DND-41 (cell line): ENCODE data around the gene A4GNT.

Experiments used
- ATAC-seq: fragments of 200-7000 bp; cut with Tn5 transposase; 3 replicates; pipeline ENCODE4 v1.9.1; 2021; ENCODE audit warnings: low read depth; ENCODE audit not compliant: insufficient read depth
- DNase-seq: peaks from one replicate; pipeline ENCODE4 v3.0.0-alpha.2; 2020
- H2AFZ ChIP-seq: 2 replicates; pipeline ENCODE4 v1.6.0; 2012; ENCODE audit warnings: low read depth, low read length
- H3K27ac ChIP-seq: 2 replicates; pipeline ENCODE4 v1.5.1; 2012; ENCODE audit warnings: low read length, inconsistent platforms
- H3K27me3 ChIP-seq: fragments of 200-600 bp; sonication (generic); 2 replicates; pipeline ENCODE4 v1.6.0; 2012; ENCODE audit warnings: low read length, mild to moderate bottlenecking, inconsistent platforms; ENCODE audit not compliant: insufficient read depth, poor library complexity
- H3K36me3 ChIP-seq: 2 replicates; pipeline ENCODE4 v1.5.1; 2012; ENCODE audit warnings: low read length, inconsistent platforms; ENCODE audit not compliant: insufficient read depth
- H3K4me1 ChIP-seq: 2 replicates; pipeline ENCODE4 v1.5.1; 2012; ENCODE audit warnings: mild to moderate bottlenecking, low read length; ENCODE audit not compliant: insufficient read depth
- H3K4me2 ChIP-seq: 2 replicates; pipeline ENCODE4 v1.6.0; 2012; ENCODE audit warnings: mild to moderate bottlenecking, moderate library complexity, low read length, inconsistent platforms; ENCODE audit not compliant: insufficient read depth
- H3K4me3 ChIP-seq, 2 experiments: fragments of 200-600 bp in 1 of 2; shearing (Covaris generic) in 1 of 2; 2 replicates each; pipeline ENCODE4 v1.5.1; 2012 to 2016; ENCODE audit warnings: inconsistent platforms in 2 of 2, low read length in 2 of 2, mild to moderate bottlenecking in 2 of 2, low read depth in 1 of 2, moderate library complexity in 1 of 2
- H3K79me2 ChIP-seq: 2 replicates; pipeline ENCODE4 v1.6.0; 2012; ENCODE audit warnings: low read length, inconsistent platforms; ENCODE audit not compliant: insufficient read depth
- H3K9ac ChIP-seq: 2 replicates; pipeline ENCODE4 v1.6.0; 2012; ENCODE audit warnings: low read depth, mild to moderate bottlenecking, inconsistent platforms, low read length, moderate library complexity
- H3K9me3 ChIP-seq: 2 replicates; pipeline ENCODE4 v1.5.1; 2012; ENCODE audit warnings: low read length, moderate library complexity, mild to moderate bottlenecking, inconsistent platforms; ENCODE audit not compliant: insufficient read depth, severe bottlenecking
- H4K20me1 ChIP-seq: 2 replicates; pipeline ENCODE4 v1.6.0; 2012; ENCODE audit warnings: low read length; ENCODE audit not compliant: insufficient read depth
- CTCF ChIP-seq: IDR thresholded peaks from 2 replicates; pipeline ENCODE4 v1.5.1; 2012; ENCODE audit warnings: borderline replicate concordance, low read length, moderate library complexity, mild to moderate bottlenecking; ENCODE audit not compliant: poor library complexity, severe bottlenecking; ENCODE audit errors: extremely low read depth
- EZH2 ChIP-seq: IDR thresholded peaks from 3 replicates; pipeline ENCODE4 v1.6.1; 2012; ENCODE audit warnings: borderline replicate concordance, low read depth, mild to moderate bottlenecking, moderate library complexity, low read length, inconsistent platforms; ENCODE audit not compliant: severe bottlenecking

Gene A4GNT

DNA sequence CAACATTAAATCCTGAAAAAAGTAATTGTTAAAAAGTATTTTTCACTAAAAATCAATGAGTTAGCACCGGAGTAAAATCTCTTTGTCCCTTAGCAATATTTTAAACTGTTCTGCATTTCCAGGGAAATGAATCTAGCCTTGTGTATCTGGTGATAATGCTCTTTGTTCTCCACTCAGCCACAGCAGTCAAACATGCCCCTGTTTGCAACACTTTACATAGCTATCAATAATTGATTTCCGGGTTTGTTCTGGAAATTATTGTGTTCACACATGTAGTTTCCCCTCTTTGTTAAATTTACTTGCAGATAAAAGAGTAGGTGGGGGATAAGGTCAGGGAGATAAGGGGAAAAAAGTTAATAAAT lies 3.6 kb upstream of the A4GNT start:
- Histone ChIP-seq H2AFZ (no peak overlapping the region), H3K9ac (no peak overlapping the region), H3K4me2 (no peak overlapping the region), H3K4me1 (no peaks in the 10 kb centered on the region), H3K36me3 (no peaks in the 10 kb centered on the region), H3K4me3 (no peak overlapping the region), H3K27me3 (peaks cover 35% of the 10 kb centered on the region), H3K79me2 (no peaks in the 10 kb centered on the region), H3K9me3 (no peaks in the 10 kb centered on the region), H3K27ac (no peak overlapping the region), H4K20me1 (no peaks in the 10 kb centered on the region)
- TF ChIP-seq EZH2, result no peak
- TF ChIP-seq CTCF, result no peak
- no peak for DNase-seq
- ATAC-seq, result no peak

GRCh38 chr3:138135146-138135832 lies 3.1 kb upstream of the A4GNT start:
- H3K4me3 ChIP-seq, result no peak overlapping the region
- no peaks in the 10 kb centered on the region for H3K4me1 ChIP-seq
- H3K27ac ChIP-seq, result no peak overlapping the region
- TF ChIP-seq CTCF, result no peak
- TF ChIP-seq EZH2, result no peak
- no peak overlapping the region for H3K4me2 ChIP-seq
- no peak overlapping the region for H3K9ac ChIP-seq
- H3K79me2 ChIP-seq, result no peaks in the 10 kb centered on the region
- no peaks in the 10 kb centered on the region for H3K36me3 ChIP-seq
- peaks cover 40% of the 10 kb centered on the region for H3K27me3 ChIP-seq
- H3K9me3 ChIP-seq, result no peaks in the 10 kb centered on the region
- no peak overlapping the region for H2AFZ ChIP-seq
- ATAC-seq, result no peak
- no peaks in the 10 kb centered on the region for H4K20me1 ChIP-seq
- no peak for DNase-seq

GRCh38 chr3:138127636-138128365 lies 4.4 kb downstream of the A4GNT start:
- no peak for DNase-seq
- TF ChIP-seq EZH2 (no peak), CTCF (no peak)
- Histone ChIP-seq H4K20me1 (no peaks in the 10 kb centered on the region), H3K9ac (no peak overlapping the region), H3K4me3 (no peak overlapping the region), H3K27me3 (peaks cover 29% of the 10 kb centered on the region), H3K79me2 (no peaks in the 10 kb centered on the region), H3K36me3 (no peaks in the 10 kb centered on the region), H3K4me1 (no peaks in the 10 kb centered on the region), H3K4me2 (no peak overlapping the region), H3K9me3 (no peaks in the 10 kb centered on the region), H2AFZ (no peak overlapping the region), H3K27ac (no peak overlapping the region)
- ATAC-seq, result no peak
